HG03045 (cell line): ENCODE measurements around the gene LYPD6B.

ENCODE experiments used
- ATAC-seq: cut with Tn5 transposase; IDR thresholded peaks from one replicate; pipeline ENCODE4 v1.9.1; 2021; ENCODE audit warnings: mild to moderate bottlenecking, moderate library complexity; ENCODE audit not compliant: unreplicated experiment

The LYPD6B gene

DNA sequence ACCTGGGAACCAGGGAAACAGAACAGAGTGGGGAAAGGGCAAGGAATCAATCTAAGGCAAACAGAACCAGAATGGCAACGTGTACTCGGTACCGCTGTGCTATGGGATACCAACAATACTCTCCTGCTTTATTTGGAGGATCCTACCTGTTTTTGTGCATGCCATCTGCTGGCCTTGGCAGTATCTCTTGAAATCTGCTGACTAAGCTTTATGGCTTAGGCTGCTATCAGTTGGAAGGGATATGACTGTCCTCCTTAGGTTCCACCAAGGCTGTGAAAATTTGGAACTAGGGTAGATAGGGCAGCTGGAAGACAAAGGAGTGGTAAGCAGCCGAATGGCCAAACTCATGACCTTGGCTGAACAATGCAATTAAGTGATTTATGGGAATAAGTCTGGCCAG lies 220.6 kb downstream of the LYPD6B start:
- no peak for ATAC-seq

DNA sequence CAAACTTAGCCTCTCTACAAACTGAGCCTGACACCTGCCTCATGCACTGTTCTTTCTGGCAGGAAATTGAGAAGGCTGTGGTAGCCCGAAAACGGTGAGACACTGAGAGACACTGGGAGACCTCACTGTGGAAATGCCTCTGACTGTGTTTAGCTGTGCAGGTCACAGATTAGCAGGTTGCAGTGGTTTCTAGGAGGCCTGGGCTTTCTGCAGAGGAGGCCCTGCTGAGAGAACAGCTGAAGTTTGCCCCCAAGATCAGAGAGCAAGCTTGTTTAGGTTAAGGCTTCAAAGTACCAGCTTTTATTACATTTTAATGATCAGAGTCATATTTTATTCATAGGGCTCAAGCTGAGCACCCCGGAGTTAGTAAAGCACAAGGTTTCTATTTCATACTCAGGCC lies 223.2 kb downstream of the LYPD6B start:
- no peak for ATAC-seq
